ENCODE results near the gene LRRK2.
A peak's percentile ranks its signal among the peaks of the same experiment; 100 is the strongest.

The LRRK2 gene

GRCh38 chr12:40300490-40300889 lies 75.7 kb downstream of the LRRK2 start:
- DNase-seq (ENCODE audit: insufficient read length, low spot score) (no peak), FAIRE-seq (no peak)
- TF ChIP-seq PAX5 (IDR thresholded peaks at IDR 0.05; ENCODE audit: insufficient read depth, low read length, severe bottlenecking): no peak
- no peak for TF ChIP-seq SPI1 (IDR thresholded peaks at IDR 0.05; ENCODE audit: low read depth, low read length)
- TF ChIP-seq POLR2A (IDR thresholded peaks at IDR 0.05; ENCODE audit: low read depth, low read length): no peak
- no peak for TF ChIP-seq POLR2AphosphoS5 (IDR thresholded peaks at IDR 0.05; ENCODE audit: low read depth, low read length)
- no peak for TF ChIP-seq TAF1 (IDR thresholded peaks at IDR 0.05; ENCODE audit: low read depth, low read length)
- no peak for TF ChIP-seq POU2F2 (IDR thresholded peaks at IDR 0.05; ENCODE audit: low read depth, low read length)

GRCh38 chr12:40309001-40309400 lies 84.2 kb downstream of the LRRK2 start:
- FAIRE-seq (no peak), DNase-seq (ENCODE audit: insufficient read length, low spot score) (no peak)
- TF ChIP-seq POLR2A (IDR thresholded peaks at IDR 0.05; ENCODE audit: low read depth, low read length) (no peak), SPI1 (IDR thresholded peaks at IDR 0.05; ENCODE audit: low read depth, low read length) (no peak), PAX5 (IDR thresholded peaks at IDR 0.05; ENCODE audit: insufficient read depth, low read length, severe bottlenecking) (no peak), POLR2AphosphoS5 (IDR thresholded peaks at IDR 0.05; ENCODE audit: low read depth, low read length) (no peak), TAF1 (IDR thresholded peaks at IDR 0.05; ENCODE audit: low read depth, low read length) (no peak), POU2F2 (IDR thresholded peaks at IDR 0.05; ENCODE audit: low read depth, low read length) (no peak)

- TF ChIP-seq PAX5 (IDR thresholded peaks at IDR 0.05; ENCODE audit: insufficient read depth, low read length, severe bottlenecking) (no peak), POU2F2 (IDR thresholded peaks at IDR 0.05; ENCODE audit: low read depth, low read length) (no peak), POLR2A (IDR thresholded peaks at IDR 0.05; ENCODE audit: low read depth, low read length) (no peak), SPI1 (IDR thresholded peaks at IDR 0.05; ENCODE audit: low read depth, low read length) (no peak)
- DNase-seq (ENCODE audit: insufficient read length, low spot score) (no peak), FAIRE-seq (no peak)
Observed at GRCh38 chr12:40310211-40310610, 85.4 kb downstream of the LRRK2 start.

- no peak for FAIRE-seq
- DNase-seq (ENCODE audit: insufficient read length, low spot score): no peak
- TF ChIP-seq POU2F2 (IDR thresholded peaks at IDR 0.05; ENCODE audit: low read depth, low read length): no peak
Observed at GRCh38 chr12:40312196-40312595, 87.4 kb downstream of the LRRK2 start.

GRCh38 chr12:40312982-40313576 lies 88.3 kb downstream of the LRRK2 start:
- no peak for FAIRE-seq
- no peak for DNase-seq (ENCODE audit: insufficient read length, low spot score)
- TF ChIP-seq POLR2AphosphoS5 (IDR thresholded peaks at IDR 0.05; ENCODE audit: low read depth, low read length) (no peak), POLR2A (IDR thresholded peaks at IDR 0.05; ENCODE audit: low read depth, low read length) (no peak), POU2F2 (IDR thresholded peaks at IDR 0.05; ENCODE audit: low read depth, low read length) (no peak), PAX5 (IDR thresholded peaks at IDR 0.05; ENCODE audit: insufficient read depth, low read length, severe bottlenecking) (no peak), TAF1 (IDR thresholded peaks at IDR 0.05; ENCODE audit: low read depth, low read length) (no peak), SPI1 (IDR thresholded peaks at IDR 0.05; ENCODE audit: low read depth, low read length) (no peak)

GRCh38 chr12:40313928-40314327 lies 89.1 kb downstream of the LRRK2 start:
- FAIRE-seq (no peak), DNase-seq (ENCODE audit: insufficient read length, low spot score) (peak; percentile 1)
- TF ChIP-seq PAX5 (IDR thresholded peaks at IDR 0.05; ENCODE audit: insufficient read depth, low read length, severe bottlenecking) (no peak), TAF1 (IDR thresholded peaks at IDR 0.05; ENCODE audit: low read depth, low read length) (no peak), POLR2A (IDR thresholded peaks at IDR 0.05; ENCODE audit: low read depth, low read length) (no peak), POLR2AphosphoS5 (IDR thresholded peaks at IDR 0.05; ENCODE audit: low read depth, low read length) (no peak), SPI1 (IDR thresholded peaks at IDR 0.05; ENCODE audit: low read depth, low read length) (peak; percentile 39; the same call in 1 of the 2 replicates), POU2F2 (IDR thresholded peaks at IDR 0.05; ENCODE audit: low read depth, low read length) (no peak)

GRCh38 chr12:40314927-40315326 lies 90.1 kb downstream of the LRRK2 start:
- TF ChIP-seq POLR2AphosphoS5 (IDR thresholded peaks at IDR 0.05; ENCODE audit: low read depth, low read length): no peak
- peak; percentile 48; the same call in 1 of the 2 replicates for TF ChIP-seq SPI1 (IDR thresholded peaks at IDR 0.05; ENCODE audit: low read depth, low read length)
- TF ChIP-seq POU2F2 (IDR thresholded peaks at IDR 0.05; ENCODE audit: low read depth, low read length): no peak
- no peak for TF ChIP-seq TAF1 (IDR thresholded peaks at IDR 0.05; ENCODE audit: low read depth, low read length)
- no peak for TF ChIP-seq PAX5 (IDR thresholded peaks at IDR 0.05; ENCODE audit: insufficient read depth, low read length, severe bottlenecking)
- TF ChIP-seq POLR2A (IDR thresholded peaks at IDR 0.05; ENCODE audit: low read depth, low read length): no peak
- FAIRE-seq (no peak), DNase-seq (ENCODE audit: insufficient read length, low spot score) (no peak)

- FAIRE-seq (no peak), DNase-seq (ENCODE audit: insufficient read length, low spot score) (no peak)
- TF ChIP-seq POLR2A (IDR thresholded peaks at IDR 0.05; ENCODE audit: low read depth, low read length) (no peak), POLR2AphosphoS5 (IDR thresholded peaks at IDR 0.05; ENCODE audit: low read depth, low read length) (no peak), POU2F2 (IDR thresholded peaks at IDR 0.05; ENCODE audit: low read depth, low read length) (no peak), TAF1 (IDR thresholded peaks at IDR 0.05; ENCODE audit: low read depth, low read length) (no peak), PAX5 (IDR thresholded peaks at IDR 0.05; ENCODE audit: insufficient read depth, low read length, severe bottlenecking) (no peak), SPI1 (IDR thresholded peaks at IDR 0.05; ENCODE audit: low read depth, low read length) (no peak)
Observed at GRCh38 chr12:40315375-40315774, 90.6 kb downstream of the LRRK2 start.

GRCh38 chr12:40324261-40324660 lies 99.5 kb downstream of the LRRK2 start:
- no peak for DNase-seq (ENCODE audit: insufficient read length, low spot score)
- no peak for FAIRE-seq
- TF ChIP-seq POLR2A (IDR thresholded peaks at IDR 0.05; ENCODE audit: low read depth, low read length) (no peak), POLR2AphosphoS5 (IDR thresholded peaks at IDR 0.05; ENCODE audit: low read depth, low read length) (no peak), POU2F2 (IDR thresholded peaks at IDR 0.05; ENCODE audit: low read depth, low read length) (no peak), SPI1 (IDR thresholded peaks at IDR 0.05; ENCODE audit: low read depth, low read length) (no peak), PAX5 (IDR thresholded peaks at IDR 0.05; ENCODE audit: insufficient read depth, low read length, severe bottlenecking) (no peak), TAF1 (IDR thresholded peaks at IDR 0.05; ENCODE audit: low read depth, low read length) (no peak)

- DNase-seq (ENCODE audit: insufficient read length, low spot score) (peak; percentile 24), FAIRE-seq (peak; percentile 84)
- TF ChIP-seq TAF1 (IDR thresholded peaks at IDR 0.05; ENCODE audit: low read depth, low read length) (no peak), POLR2AphosphoS5 (IDR thresholded peaks at IDR 0.05; ENCODE audit: low read depth, low read length) (no peak), POU2F2 (IDR thresholded peaks at IDR 0.05; ENCODE audit: low read depth, low read length) (no peak), POLR2A (IDR thresholded peaks at IDR 0.05; ENCODE audit: low read depth, low read length) (no peak)
Observed at GRCh38 chr12:40325349-40325960, 100.7 kb downstream of the LRRK2 start.

Data from GM12891 (cell line).